Measurements from ENCODE around the gene CCDC93.

DNA sequence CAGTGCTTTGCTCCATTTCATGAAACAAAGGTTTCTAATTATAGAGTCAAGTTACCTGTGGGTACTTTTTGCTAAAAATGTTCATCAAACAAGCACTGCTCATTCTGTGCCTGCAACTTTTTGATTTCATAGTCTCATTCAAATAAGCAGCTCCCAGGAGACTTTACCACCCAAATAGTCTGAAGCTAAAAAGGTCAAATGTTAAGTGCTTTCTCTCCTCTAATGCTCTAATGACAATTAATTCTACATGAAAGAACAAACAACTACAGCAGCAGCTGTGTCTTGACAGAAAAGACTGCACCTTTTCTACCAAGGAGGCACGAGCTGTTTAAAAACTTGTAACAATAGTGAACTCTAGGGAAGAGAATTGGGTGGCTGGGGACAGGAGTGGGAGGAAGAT lies 65.3 kb downstream of the CCDC93 start:
- TF ChIP-seq EZH2 (IDR thresholded peaks at IDR 0.05; ENCODE audit: borderline replicate concordance, insufficient read depth, low read length, poor library complexity, severe bottlenecking) (no peak), CTCF (IDR thresholded peaks at IDR 0.05; ENCODE audit: poor library complexity, severe bottlenecking) (no peak), TAF1 (IDR thresholded peaks at IDR 0.05; ENCODE audit: low read depth) (no peak)

Measured in neural cell (in vitro differentiated cells).